HG02885 (cell line): ENCODE results near the gene C19orf44.

Experiments
- ATAC-seq: cut with Tn5 transposase; IDR thresholded peaks from one replicate; pipeline ENCODE4 v1.9.1; 2021; ENCODE audit warnings: mild to moderate bottlenecking; ENCODE audit not compliant: unreplicated experiment, poor library complexity

The C19orf44 gene

GRCh38 chr19:16514383-16515019 lies 18.3 kb downstream of the C19orf44 start:
- no peak for ATAC-seq

- ATAC-seq = no peak
These were observed 20.2 kb downstream of the C19orf44 start for GRCh38 chr19:16516381-16516780.

GRCh38 chr19:16516923-16517610 lies 20.9 kb downstream of the C19orf44 start:
- no peak for ATAC-seq

- ATAC-seq = no peak
These were observed 21.9 kb downstream of the C19orf44 start for GRCh38 chr19:16518061-16518460.

GRCh38 chr19:16518483-16519229 lies 22.5 kb downstream of the C19orf44 start:
- no peak for ATAC-seq

GRCh38 chr19:16519230-16519687 lies 23.1 kb downstream of the C19orf44 start:
- no peak for ATAC-seq

- no peak for ATAC-seq
These were observed 24.1 kb downstream of the C19orf44 start for GRCh38 chr19:16520074-16520973.

GRCh38 chr19:16520986-16521624 lies 24.9 kb downstream of the C19orf44 start:
- no peak for ATAC-seq

- ATAC-seq = no peak
These were observed 25.6 kb downstream of the C19orf44 start for GRCh38 chr19:16521715-16522289.

- no peak for ATAC-seq
These were observed 26.6 kb downstream of the C19orf44 start for GRCh38 chr19:16522559-16523377.

GRCh38 chr19:16524991-16525734 lies 29.0 kb downstream of the C19orf44 start:
- ATAC-seq = no peak

GRCh38 chr19:16525751-16526481 lies 29.7 kb downstream of the C19orf44 start:
- no peak for ATAC-seq

- ATAC-seq = no peak
These were observed 31.2 kb downstream of the C19orf44 start for GRCh38 chr19:16527334-16527935.

- no peak for ATAC-seq
These were observed 31.9 kb downstream of the C19orf44 start for GRCh38 chr19:16527971-16528521.

GRCh38 chr19:16529466-16530144 lies 33.4 kb downstream of the C19orf44 start:
- no peak for ATAC-seq
